Activated CD8-positive, alpha-beta memory T cell treated with anti-CD3 and anti-CD28 coated beads for 1 hour (primary cell): Measurements from ENCODE around the gene COQ4.
A peak's percentile ranks its signal among the peaks of the same experiment; 100 is the strongest.
"Not testable (repeated sequence)": the region's sequence is repeated elsewhere in the genome, so short reads cannot be mapped to it uniquely, and the experiment has no call there.

Experiments used
- DNase-seq, 2 donors: peaks; one replicate each; pipeline ENCODE4 v3.0.0-alpha.2; 2020; ENCODE audit warnings: low read depth in 1 of 2; ENCODE audit errors: extremely low read depth in 1 of 2

Gene COQ4

GRCh38 chr9:128322404-128323211 lies at the start of gene COQ4, which contains the start of gene TRUB2:
TSS of gene COQ4 (plus strand) at chr9:128322839. CDS start at chr9:128322859, 20 bp downstream.
TSS of gene TRUB2 (minus strand) at chr9:128322447. CDS start at chr9:128322408, 39 bp downstream.
- peak; percentile 83 for DNase-seq

- no peak for DNase-seq
These were observed 48.4 kb upstream of the COQ4 start for GRCh38 chr9:128274245-128274644.

GRCh38 chr9:128275198-128276007 lies 47.2 kb upstream of the COQ4 start, which contains the start of gene GOLGA2:
TSS of gene GOLGA2 (minus strand) at chr9:128276007. CDS start at chr9:128275976, 31 bp downstream.
- DNase-seq: no peak

GRCh38 chr9:128276008-128276573 lies 46.5 kb upstream of the COQ4 start, which contains the start of gene SWI5:
TSS of gene SWI5 (plus strand) at chr9:128276276.
- peak; percentile 100 for DNase-seq

DNA sequence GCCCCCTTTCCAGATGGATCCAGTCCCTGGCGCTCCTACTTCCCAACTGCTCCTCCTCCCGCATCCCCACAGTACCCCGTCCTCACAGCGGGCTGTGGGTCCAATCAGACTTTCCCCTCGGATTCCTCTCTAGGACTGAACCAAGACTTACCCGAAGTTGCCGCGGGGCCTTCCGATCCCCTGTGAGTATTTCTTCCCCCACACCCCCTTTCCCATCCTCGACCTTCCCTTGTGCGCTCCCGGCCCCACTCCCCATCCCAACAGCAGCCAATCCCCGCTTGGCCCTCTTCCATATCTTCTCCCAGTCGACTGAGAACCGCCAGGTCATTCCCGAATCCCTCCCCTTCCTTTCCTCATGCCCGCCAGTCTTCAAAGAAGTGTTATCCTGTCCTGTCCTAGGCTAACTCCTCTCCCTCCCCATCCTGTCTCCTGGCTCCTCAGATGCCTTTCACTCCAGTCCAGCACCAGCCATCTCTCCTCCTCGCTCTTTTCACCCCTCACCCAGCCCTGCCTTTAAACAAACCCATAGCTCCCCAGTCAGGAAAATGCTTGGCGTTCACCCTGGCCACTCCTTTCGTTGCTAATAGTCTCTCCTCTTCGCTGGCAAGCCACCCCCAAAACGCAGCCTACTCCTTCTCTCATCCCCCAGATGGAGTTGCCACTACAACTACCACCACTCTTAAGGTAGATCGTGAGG lies 45.9 kb upstream of the COQ4 start:
- no peak for DNase-seq

GRCh38 chr9:128279088-128280073 lies 43.3 kb upstream of the COQ4 start:
- DNase-seq: not testable (repeated sequence)

- no peak for DNase-seq
These were observed 42.5 kb upstream of the COQ4 start for GRCh38 chr9:128280084-128280622.

DNA sequence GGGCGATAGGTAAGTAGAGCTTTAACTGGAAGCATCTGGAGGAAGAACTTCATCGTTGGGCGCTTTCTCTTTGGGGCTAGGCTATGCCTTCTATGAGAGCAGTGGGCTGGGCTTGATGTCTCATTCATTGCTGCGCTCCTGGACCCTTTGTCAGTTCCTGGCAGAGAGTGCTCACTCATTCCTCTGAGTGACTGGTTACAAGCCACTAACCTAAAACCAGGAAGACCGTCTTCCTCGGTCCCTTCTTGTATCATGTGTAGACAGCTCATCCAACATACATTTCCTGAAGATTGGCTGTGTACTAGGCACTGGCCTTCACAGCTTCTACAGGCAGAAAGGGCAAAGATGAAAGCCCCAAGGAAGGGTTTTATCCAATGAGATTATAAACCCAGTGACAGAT lies 40.1 kb upstream of the COQ4 start:
- no peak for DNase-seq

GRCh38 chr9:128285033-128285784 lies 37.4 kb upstream of the COQ4 start:
- DNase-seq: no peak

- no peak for DNase-seq
These were observed 36.2 kb upstream of the COQ4 start for GRCh38 chr9:128286440-128286839.

DNA sequence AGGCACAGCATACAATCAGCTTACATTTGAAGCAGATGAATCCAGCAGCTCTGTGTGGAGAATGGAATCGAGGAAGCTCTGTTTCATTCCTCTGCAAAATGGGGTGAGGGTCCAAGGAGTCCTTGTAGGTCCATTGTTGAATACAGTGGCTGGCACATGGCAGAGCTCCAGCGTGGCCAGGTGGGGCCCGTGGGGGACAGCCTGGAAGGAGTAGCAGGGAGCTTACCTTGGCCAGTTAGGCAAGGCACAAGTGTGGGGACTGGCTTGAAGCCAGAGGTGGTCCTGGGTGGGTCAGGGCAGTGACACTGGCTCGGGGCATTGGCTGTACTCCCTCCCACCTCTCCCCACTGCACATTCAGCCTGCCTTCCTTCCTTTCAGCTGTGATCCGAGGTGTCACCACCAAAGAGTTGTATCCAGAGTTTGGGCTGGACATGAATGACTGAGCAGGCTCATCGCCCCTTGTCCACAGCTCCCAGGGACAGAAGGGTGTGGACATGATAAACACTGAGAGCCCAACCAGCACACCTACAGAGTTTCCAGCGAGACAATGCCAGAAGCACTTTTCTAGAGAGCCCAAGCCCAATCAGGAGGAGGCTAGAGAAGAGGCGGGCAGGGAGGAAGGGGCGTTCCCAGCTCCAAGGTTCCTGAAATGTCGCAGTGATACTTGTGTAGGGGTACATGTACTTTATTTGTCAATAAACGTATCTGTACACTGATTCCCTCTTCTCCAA lies 34.2 kb upstream of the COQ4 start:
- DNase-seq: no peak

GRCh38 chr9:128292009-128292408 lies 30.6 kb upstream of the COQ4 start:
- DNase-seq: no peak

GRCh38 chr9:128293091-128293490 lies 29.5 kb upstream of the COQ4 start:
- DNase-seq: no peak

DNA sequence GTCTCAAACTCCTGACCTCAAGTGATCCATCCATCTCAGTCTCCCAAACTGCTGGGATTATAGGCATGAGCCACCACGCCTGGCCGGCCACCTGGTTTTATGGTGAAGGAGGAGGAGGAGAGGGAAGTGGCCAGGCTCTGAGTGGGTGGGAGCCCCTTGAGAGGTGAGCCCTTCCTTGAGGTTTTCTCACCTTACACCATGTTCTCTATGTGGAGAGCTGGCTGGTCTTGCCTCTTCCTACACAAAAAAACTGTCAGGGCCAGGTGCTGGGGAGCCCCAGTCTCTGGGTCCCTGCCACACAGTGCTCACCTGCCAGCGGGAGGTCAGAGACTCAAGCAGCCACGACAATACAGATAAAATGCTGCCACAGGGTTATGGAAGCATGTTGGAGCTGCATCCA lies 28.5 kb upstream of the COQ4 start:
- no peak for DNase-seq

GRCh38 chr9:128296340-128297220 lies 26.1 kb upstream of the COQ4 start:
- no peak for DNase-seq

DNA sequence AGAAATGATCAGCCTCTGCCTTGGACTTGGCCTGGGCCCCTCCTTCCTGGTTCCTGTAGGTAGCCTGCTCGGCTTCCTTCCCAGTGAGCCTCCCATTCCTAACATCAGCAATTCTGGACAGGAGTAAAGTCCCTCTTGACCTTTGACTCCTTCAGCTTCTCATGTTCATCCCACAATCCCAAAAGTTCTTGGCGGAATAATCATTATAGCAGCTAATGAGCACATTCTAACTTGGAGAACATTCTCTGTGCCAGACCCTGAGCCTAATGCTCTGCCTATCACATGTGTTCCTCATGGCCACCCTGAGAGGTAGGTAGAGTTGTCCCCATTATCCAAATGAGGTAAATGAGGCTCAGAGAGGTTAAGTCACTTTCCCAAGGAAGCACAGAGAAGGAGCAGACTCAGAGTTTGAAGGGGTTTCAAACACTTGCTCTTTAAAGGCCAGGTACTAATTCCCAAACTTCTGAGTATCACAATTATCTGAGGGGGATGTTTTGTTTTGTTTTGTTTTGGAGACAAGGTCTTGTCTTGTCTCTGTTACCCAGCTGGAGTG lies 25.3 kb upstream of the COQ4 start:
- DNase-seq: no peak
